Stomach (tissue), 4 donors: Measurements from ENCODE around the gene PGC.

Experiments
- POLR2A ChIP-seq, 4 donors: fragments of 450-650 bp; IDR thresholded peaks; one replicate each; pipeline ENCODE4 v1.6.1; 2016; ENCODE audit warnings: antibody characterized with exemption in 4 of 4, control low read depth in 2 of 4, mild to moderate bottlenecking in 1 of 4, moderate library complexity in 1 of 4
- TF ChIP-seq, protein P1 (sequence below), 7 experiments: fragments of 450-650 bp in 4 of 7; fragments of 200-600 bp in 3 of 7; sonication (generic) in 3 of 7; IDR thresholded peaks; one replicate each; pipeline ENCODE4 v1.5.1; 2016 to 2019; ENCODE audit warnings: antibody characterized with exemption in 7 of 7, control low read depth in 2 of 7, mild to moderate bottlenecking in 1 of 7

DNA sequence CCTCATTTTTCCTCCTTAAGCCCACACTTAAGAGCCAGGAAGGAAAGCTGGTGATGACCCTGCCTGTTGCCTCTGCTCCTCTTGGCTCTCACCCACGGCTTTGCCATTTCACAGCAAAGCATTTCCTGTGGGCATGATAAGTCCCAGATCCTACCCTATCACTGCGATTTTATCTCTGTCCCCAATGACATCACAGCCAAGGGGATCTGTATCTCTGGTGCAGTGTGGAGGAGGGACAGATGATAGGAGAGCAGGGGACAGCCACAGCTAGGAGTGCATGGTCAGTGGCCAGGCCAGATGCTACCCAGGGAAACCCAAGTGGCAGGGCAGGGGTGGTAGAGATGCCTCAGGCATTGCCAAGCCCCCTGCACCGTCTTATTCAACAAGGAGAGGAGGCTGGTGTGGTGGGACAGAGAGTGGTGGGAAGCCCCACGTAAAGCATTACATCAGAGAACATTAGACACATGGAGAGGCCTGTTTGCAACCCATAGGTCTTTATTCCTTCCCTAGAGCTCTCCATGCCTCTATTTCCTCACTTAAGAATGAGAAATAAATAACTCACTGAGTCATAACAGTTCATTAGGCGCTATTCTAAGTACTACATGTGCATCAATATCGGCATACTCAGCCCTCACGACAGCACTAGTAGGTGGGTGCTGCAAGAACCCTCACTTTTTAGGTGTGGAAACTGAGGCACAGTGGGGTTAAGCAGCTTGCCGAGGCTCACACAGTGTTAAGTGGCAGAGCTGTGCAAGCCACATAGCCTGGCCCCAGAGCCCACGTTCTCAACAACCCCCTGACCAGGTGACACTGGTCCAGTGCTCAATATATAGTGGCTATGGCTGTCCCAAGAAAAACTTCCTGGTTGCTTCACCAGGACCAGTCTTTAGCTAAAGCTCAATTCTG is 16.4 kb downstream of the PGC start:
- no peak for TF ChIP-seq POLR2A (IDR thresholded peaks at IDR 0.05)
- TF ChIP-seq, protein P1, sequence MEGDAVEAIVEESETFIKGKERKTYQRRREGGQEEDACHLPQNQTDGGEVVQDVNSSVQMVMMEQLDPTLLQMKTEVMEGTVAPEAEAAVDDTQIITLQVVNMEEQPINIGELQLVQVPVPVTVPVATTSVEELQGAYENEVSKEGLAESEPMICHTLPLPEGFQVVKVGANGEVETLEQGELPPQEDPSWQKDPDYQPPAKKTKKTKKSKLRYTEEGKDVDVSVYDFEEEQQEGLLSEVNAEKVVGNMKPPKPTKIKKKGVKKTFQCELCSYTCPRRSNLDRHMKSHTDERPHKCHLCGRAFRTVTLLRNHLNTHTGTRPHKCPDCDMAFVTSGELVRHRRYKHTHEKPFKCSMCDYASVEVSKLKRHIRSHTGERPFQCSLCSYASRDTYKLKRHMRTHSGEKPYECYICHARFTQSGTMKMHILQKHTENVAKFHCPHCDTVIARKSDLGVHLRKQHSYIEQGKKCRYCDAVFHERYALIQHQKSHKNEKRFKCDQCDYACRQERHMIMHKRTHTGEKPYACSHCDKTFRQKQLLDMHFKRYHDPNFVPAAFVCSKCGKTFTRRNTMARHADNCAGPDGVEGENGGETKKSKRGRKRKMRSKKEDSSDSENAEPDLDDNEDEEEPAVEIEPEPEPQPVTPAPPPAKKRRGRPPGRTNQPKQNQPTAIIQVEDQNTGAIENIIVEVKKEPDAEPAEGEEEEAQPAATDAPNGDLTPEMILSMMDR (IDR thresholded peaks at IDR 0.05): no peak
